MM.1S (cell line): ENCODE measurements around the gene DRG2.

Experiments used
- EZH2 ChIP-seq: fragments of 300-600 bp; sonication (generic); optimal IDR thresholded peaks from 2 replicates; pipeline ENCODE3; 2017; ENCODE audit warnings: low read depth, mild to moderate bottlenecking, antibody characterized with exemption, low read length, mixed read lengths
- EZH2phosphoT487 ChIP-seq: fragments of 300-600 bp; sonication (generic); IDR thresholded peaks from 2 replicates; pipeline ENCODE4 v1.6.1; 2018; ENCODE audit warnings: antibody characterized with exemption, low read length
- TF ChIP-seq, protein P1 (sequence below): fragments of 300-600 bp; sonication (generic); IDR thresholded peaks from 2 replicates; pipeline ENCODE4 v1.5.1; 2016; ENCODE audit warnings: antibody characterized with exemption, low read length, mixed read lengths

DNA sequence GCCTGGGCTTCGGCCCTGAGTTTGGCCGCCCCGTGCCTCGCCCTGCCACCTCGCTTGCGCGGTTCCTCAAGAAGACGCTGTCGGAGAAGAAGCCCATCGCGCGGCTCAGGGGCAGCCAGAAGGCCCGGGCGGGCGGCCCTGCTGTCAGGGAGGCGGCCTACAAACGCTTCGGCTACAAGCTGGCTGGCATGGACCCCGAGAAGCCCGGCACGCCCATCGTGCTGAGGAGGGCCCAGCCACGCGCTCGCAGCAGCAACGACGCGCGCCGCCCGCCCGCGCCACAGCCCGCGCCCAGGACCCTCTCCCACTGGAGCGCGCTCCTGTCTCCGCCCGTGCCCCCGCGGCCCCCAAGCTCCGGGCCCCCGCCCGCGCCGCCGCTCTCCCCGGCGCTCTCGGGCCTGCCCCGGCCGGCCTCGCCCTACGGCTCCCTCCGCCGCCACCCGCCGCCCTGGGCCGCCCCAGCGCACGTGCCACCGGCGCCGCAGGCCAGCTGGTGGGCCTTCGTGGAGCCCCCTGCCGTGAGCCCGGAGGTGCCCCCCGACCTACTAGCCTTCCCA lies 32.8 kb downstream of the DRG2 start:
- TF ChIP-seq, protein P1, sequence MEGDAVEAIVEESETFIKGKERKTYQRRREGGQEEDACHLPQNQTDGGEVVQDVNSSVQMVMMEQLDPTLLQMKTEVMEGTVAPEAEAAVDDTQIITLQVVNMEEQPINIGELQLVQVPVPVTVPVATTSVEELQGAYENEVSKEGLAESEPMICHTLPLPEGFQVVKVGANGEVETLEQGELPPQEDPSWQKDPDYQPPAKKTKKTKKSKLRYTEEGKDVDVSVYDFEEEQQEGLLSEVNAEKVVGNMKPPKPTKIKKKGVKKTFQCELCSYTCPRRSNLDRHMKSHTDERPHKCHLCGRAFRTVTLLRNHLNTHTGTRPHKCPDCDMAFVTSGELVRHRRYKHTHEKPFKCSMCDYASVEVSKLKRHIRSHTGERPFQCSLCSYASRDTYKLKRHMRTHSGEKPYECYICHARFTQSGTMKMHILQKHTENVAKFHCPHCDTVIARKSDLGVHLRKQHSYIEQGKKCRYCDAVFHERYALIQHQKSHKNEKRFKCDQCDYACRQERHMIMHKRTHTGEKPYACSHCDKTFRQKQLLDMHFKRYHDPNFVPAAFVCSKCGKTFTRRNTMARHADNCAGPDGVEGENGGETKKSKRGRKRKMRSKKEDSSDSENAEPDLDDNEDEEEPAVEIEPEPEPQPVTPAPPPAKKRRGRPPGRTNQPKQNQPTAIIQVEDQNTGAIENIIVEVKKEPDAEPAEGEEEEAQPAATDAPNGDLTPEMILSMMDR: no peak
- TF ChIP-seq EZH2: no peak
- TF ChIP-seq EZH2phosphoT487: no peak
